CD4-positive, alpha-beta memory T cell (primary cell): ENCODE data around the gene ATP8A2. TPM values are rescaled to one million over a fixed set of nuclear protein-coding genes. Genes with fewer than 3 reads are reported as not detected.

ENCODE experiments used
- CTCF ChIA-PET: fragments of 350-600 bp; sonication (Branson Sonifier 250); formaldehyde crosslinking; loops from one replicate; lab custom pipeline; 2021; ENCODE audit warnings: inconsistent platforms; ENCODE audit not compliant: partially characterized antibody; lab: Charles Lee
- POLR2A ChIA-PET: fragments of 350-600 bp; sonication (Branson Sonifier 250); formaldehyde crosslinking; loops from one replicate; lab custom pipeline; 2021; ENCODE audit not compliant: partially characterized antibody; lab: Charles Lee
- DNase-seq, 5 donors: peaks; one replicate each; pipeline versions ENCODE4 v3.0.0 to v3.0.0-alpha.2; 2020 to 2022; ENCODE audit warnings: mixed read lengths in 1 of 5
- H3K27ac ChIP-seq: one replicate; pipeline ENCODE4 v1.7.0; 2013; ENCODE audit warnings: low read depth, low read length
- H3K27me3 ChIP-seq: 2 replicates; pipeline ENCODE4 v1.7.0; 2013; ENCODE audit warnings: mild to moderate bottlenecking, low read length, moderate library complexity; ENCODE audit not compliant: insufficient read depth
- H3K36me3 ChIP-seq: 2 replicates; pipeline ENCODE4 v1.7.0; 2013; ENCODE audit warnings: mild to moderate bottlenecking, low read length, moderate library complexity; ENCODE audit not compliant: insufficient read depth
- H3K4me1 ChIP-seq: 2 replicates; pipeline ENCODE4 v1.7.0; 2013; ENCODE audit warnings: mild to moderate bottlenecking, low read length, moderate library complexity; ENCODE audit not compliant: insufficient read depth
- H3K4me3 ChIP-seq, 2 donors: one replicate each; pipeline ENCODE4 v1.7.0; 2013; ENCODE audit warnings: low read length in 2 of 2, mild to moderate bottlenecking in 1 of 2
- H3K9me3 ChIP-seq, 2 donors: one replicate each; pipeline ENCODE4 v1.7.0; 2013; ENCODE audit warnings: low read length in 2 of 2, control low read depth in 1 of 2; ENCODE audit not compliant: control insufficient read depth in 1 of 2
- H3K27ac Mint-ChIP-seq, 7 donors: one replicate each; pipeline ENCODE4 v1.8.0; 2020 to 2021; ENCODE audit warnings: mixed read lengths in 7 of 7, mild to moderate bottlenecking in 6 of 7, inconsistent platforms in 3 of 7, moderate library complexity in 3 of 7
- H3K27me3 Mint-ChIP-seq, 2 donors: one replicate each; pipeline ENCODE4 v1.8.0; 2020 to 2021; ENCODE audit warnings: mixed read lengths in 2 of 2
- H3K36me3 Mint-ChIP-seq, 2 donors: one replicate each; pipeline ENCODE4 v1.8.0; 2020 to 2021; ENCODE audit warnings: mixed read lengths in 2 of 2, inconsistent platforms in 1 of 2, mild to moderate bottlenecking in 1 of 2
- H3K4me1 Mint-ChIP-seq, 4 donors: one replicate each; pipeline ENCODE4 v1.8.0; 2020 to 2021; ENCODE audit warnings: mixed read lengths in 4 of 4, mild to moderate bottlenecking in 1 of 4
- H3K4me3 Mint-ChIP-seq, 8 donors: one replicate each; pipeline ENCODE4 v1.8.0; 2020 to 2021; ENCODE audit warnings: mixed read lengths in 8 of 8, mild to moderate bottlenecking in 7 of 8, moderate library complexity in 6 of 8, inconsistent platforms in 3 of 8
- H3K9me3 Mint-ChIP-seq, 8 donors: one replicate each; pipeline ENCODE4 v1.8.0; 2020 to 2021; ENCODE audit warnings: mixed read lengths in 8 of 8, mild to moderate bottlenecking in 5 of 8, inconsistent platforms in 3 of 8, moderate library complexity in 1 of 8
- intact Hi-C: fragments of 100-400 bp; cut with micrococcal nuclease; formaldehyde crosslinking; loops from one replicate; pipeline ENCODE4 v1.15.1; 2023
- polyA plus RNA-seq, 2 donors: library from polyadenylated mRNA; unstranded; fragments of 300-500 nt; fragmentation: Illumina TruSeq; gene quantifications; one replicate each; pipeline ENCODE4 v1.2.3, GENCODE V29; 2021
- total RNA-seq, 2 experiments: library from RNA; stranded (reverse); gene quantifications; one replicate each; pipeline ENCODE4 v1.2.3, GENCODE V29; 2021

ATP8A2 gene
- total and polyA plus RNA-seq, 4 experiments from 2014 or later = 0.36 to 0.93 (median 0.67) TPM

DNA sequence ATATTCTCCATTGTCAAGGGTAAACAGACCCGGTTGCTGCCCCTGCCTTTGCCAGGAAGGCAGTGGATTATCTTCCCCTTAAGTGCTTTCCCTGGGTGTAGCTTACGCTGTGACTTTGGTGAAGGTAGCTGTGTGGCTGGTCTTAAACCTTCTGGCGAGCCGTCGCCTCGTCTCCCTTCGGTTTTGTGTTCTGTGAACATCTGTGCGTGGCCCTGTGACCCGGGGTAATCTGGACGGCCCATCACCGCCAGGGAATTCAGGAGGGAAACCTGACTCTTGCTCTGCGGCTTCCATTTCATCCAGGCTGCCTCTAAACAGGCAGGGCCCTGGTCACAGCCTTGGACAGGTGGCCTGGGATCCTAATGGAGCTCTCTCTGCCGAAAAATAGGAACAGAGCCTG lies 601.3 kb downstream of the ATP8A2 start:
- ChIA-PET POLR2A (interaction anchor here (0.7 to 2.2 kb wide), 5 partner anchors 14 to 69 kb away, joined by 3 to 13 read pairs (median 4); no protein-coding TSS in a partner anchor), CTCF (interaction anchor here (1.6 kb wide), 1 partner anchor 34 kb away, joined by 3 read pairs; no protein-coding TSS in a partner anchor)
- DNase-seq = no peak
- no peaks in the 10 kb centered on the region for H3K27me3 Mint-ChIP-seq
- peak overlapping the region; percentile 14 for H3K27ac ChIP-seq
- H3K36me3 Mint-ChIP-seq = no peaks in the 10 kb centered on the region
- intact Hi-C loops = loop anchor here (2.0 to 5.0 kb wide), 3 partner anchors 40 to 141 kb away; no protein-coding TSS in a partner anchor
- peak overlapping the region in 7 of 8 donors; percentile 61 to 90 (median 81) for H3K4me3 Mint-ChIP-seq
- H3K4me3 ChIP-seq = peak overlapping the region in 1 of 2 donors; percentile 35
- peak overlapping the region; percentile 73 to 96 (median 91) for H3K27ac Mint-ChIP-seq
- peaks cover 50 to 76% (median 61%) of the 10 kb centered on the region in 4 donors for H3K4me1 Mint-ChIP-seq
- H3K4me1 ChIP-seq = peaks cover 61% of the 10 kb centered on the region
- no peaks in the 10 kb centered on the region for H3K36me3 ChIP-seq
- H3K9me3 Mint-ChIP-seq = peaks cover 0 to 3% (median 0%) of the 10 kb centered on the region in 8 donors
- H3K9me3 ChIP-seq = no peaks in the 10 kb centered on the region
- H3K27me3 ChIP-seq = no peaks in the 10 kb centered on the region

DNA sequence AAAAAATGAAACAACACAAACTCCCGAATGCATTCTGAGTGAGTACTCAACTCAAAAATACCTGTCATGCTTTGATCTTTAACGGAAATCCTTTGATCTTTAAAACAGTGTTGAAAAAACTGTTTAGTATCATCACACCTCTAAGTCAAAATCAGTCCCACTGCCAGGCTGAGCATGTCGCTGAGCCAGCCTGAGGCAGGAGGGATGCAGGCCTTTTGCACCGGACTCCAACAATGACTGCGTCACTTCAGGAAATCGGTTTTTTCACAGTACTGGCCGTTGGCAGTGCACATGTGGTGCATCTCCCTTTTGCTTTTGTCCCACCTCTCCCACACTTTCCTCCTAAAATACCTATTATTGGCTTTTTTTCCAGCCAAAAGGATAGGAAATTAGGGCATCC lies 601.8 kb downstream of the ATP8A2 start:
- POLR2A ChIA-PET = interaction anchor here (0.7 to 2.2 kb wide), 5 partner anchors 15 to 70 kb away, joined by 3 to 13 read pairs (median 4); no protein-coding TSS in a partner anchor
- Mint-ChIP-seq H3K4me1 (peaks cover 50 to 76% (median 61%) of the 10 kb centered on the region in 4 donors), H3K9me3 (peaks cover 0 to 3% (median 0%) of the 10 kb centered on the region in 8 donors), H3K27me3 (no peaks in the 10 kb centered on the region), H3K4me3 (peak overlapping the region; percentile 42 to 90 (median 78)), H3K27ac (peak overlapping the region; percentile 73 to 96 (median 91)), H3K36me3 (no peaks in the 10 kb centered on the region)
- H3K36me3 ChIP-seq = no peaks in the 10 kb centered on the region
- H3K4me1 ChIP-seq = peaks cover 61% of the 10 kb centered on the region
- CTCF ChIA-PET = interaction anchor here (1.6 kb wide), 1 partner anchor 34 kb away, joined by 3 read pairs; no protein-coding TSS in a partner anchor
- H3K27me3 ChIP-seq = no peaks in the 10 kb centered on the region
- H3K9me3 ChIP-seq = no peaks in the 10 kb centered on the region
- intact Hi-C loops = loop anchor here (2.0 to 5.0 kb wide), 3 partner anchors 39 to 141 kb away; no protein-coding TSS in a partner anchor
- peak; percentile 49 to 59 (median 55) for DNase-seq
- H3K4me3 ChIP-seq = peak overlapping the region in 1 of 2 donors; percentile 35
- H3K27ac ChIP-seq = peak overlapping the region; percentile 14

DNA sequence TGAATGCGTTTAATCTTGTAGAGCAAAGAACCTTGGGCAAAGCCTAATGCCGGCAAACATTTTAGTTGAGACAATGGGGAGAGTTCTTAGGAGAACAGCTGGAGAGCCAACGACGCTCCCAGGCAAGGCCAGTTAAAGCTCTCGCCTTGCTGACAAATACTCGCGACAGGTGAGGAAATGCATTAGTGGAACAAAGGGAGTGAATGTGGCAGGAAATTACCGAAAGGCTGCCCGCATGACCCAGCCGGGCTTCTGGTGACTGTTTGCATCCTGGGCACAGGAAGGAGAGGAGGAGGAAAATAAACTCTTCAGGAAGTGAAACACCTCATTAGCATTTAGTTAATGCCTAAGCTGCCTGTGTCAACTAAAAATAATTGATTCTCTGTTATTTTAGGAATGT lies 605.4 kb downstream of the ATP8A2 start:
- intact Hi-C loops = no loop called here
- no peaks in the 10 kb centered on the region for H3K27me3 Mint-ChIP-seq
- no peak for DNase-seq
- H3K4me1 ChIP-seq = peaks cover 41% of the 10 kb centered on the region
- peaks cover 32 to 47% (median 40%) of the 10 kb centered on the region in 4 donors for H3K4me1 Mint-ChIP-seq
- ChIA-PET POLR2A (no interaction called here), CTCF (no interaction called here)
- H3K9me3 Mint-ChIP-seq = peaks cover 0 to 3% (median 0%) of the 10 kb centered on the region in 8 donors
- H3K27ac ChIP-seq = no peak overlapping the region
- no peaks in the 10 kb centered on the region for H3K36me3 Mint-ChIP-seq
- no peak overlapping the region for H3K4me3 ChIP-seq
- no peaks in the 10 kb centered on the region for H3K36me3 ChIP-seq
- H3K9me3 ChIP-seq = no peaks in the 10 kb centered on the region
- no peaks in the 10 kb centered on the region for H3K27me3 ChIP-seq
- H3K4me3 Mint-ChIP-seq = peak overlapping the region in 7 of 8 donors; percentile 36 to 83 (median 52)
- peak overlapping the region in 6 of 7 donors; percentile 39 to 85 (median 64) for H3K27ac Mint-ChIP-seq

DNA sequence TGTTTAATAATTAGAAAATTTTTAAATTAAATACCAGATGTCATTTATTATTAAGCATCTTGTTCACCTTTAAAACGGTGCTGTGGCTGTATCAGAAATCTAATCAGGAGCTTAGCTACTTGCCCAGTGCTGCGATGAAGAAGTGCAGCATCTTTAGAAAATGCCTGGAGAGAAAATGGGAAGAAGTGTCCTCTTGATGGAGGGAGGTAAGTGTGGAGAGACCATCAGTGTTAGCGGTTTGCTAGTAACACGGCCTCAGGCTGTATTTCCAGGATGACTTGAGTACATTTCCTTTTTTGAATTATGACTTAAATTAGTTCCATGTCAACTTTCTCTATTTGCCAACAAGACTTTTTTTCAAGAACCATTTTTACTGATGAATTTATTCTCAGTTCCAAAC lies 605.9 kb downstream of the ATP8A2 start:
- Mint-ChIP-seq H3K4me3 (no peak overlapping the region), H3K27ac (peak overlapping the region in 1 of 7 donors; percentile 61), H3K4me1 (peaks cover 27 to 42% (median 36%) of the 10 kb centered on the region in 4 donors), H3K9me3 (peaks cover 0 to 3% (median 0%) of the 10 kb centered on the region in 8 donors), H3K27me3 (no peaks in the 10 kb centered on the region), H3K36me3 (no peaks in the 10 kb centered on the region)
- peaks cover 37% of the 10 kb centered on the region for H3K4me1 ChIP-seq
- no peak overlapping the region for H3K4me3 ChIP-seq
- H3K27ac ChIP-seq = no peak overlapping the region
- POLR2A ChIA-PET = no interaction called here
- H3K9me3 ChIP-seq = no peaks in the 10 kb centered on the region
- CTCF ChIA-PET = no interaction called here
- intact Hi-C loops = no loop called here
- no peaks in the 10 kb centered on the region for H3K36me3 ChIP-seq
- no peaks in the 10 kb centered on the region for H3K27me3 ChIP-seq
- DNase-seq = no peak

DNA sequence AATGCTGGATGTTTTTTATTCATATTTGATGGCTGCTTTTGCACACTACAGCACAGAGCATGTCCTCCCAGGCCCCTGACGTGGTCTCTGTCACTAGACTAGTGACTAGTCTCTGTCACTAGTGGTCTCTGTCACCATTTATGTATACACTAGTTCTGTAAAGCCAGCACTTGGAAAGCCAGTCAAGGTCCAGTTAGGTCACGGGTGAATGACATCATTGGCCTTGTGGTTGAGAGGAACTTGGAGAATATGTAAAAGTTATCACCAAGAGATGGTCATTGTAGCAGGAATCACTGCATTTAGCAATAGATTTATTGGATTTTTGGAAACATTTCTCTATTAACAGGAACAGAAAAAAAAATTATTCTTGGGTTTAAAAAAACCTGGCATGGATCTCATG lies 607.2 kb downstream of the ATP8A2 start:
- no peak overlapping the region for H3K4me3 ChIP-seq
- Mint-ChIP-seq H3K9me3 (peaks cover 0 to 2% (median 0%) of the 10 kb centered on the region in 8 donors), H3K36me3 (no peaks in the 10 kb centered on the region), H3K27me3 (no peaks in the 10 kb centered on the region), H3K4me3 (no peak overlapping the region), H3K4me1 (peaks cover 17 to 29% (median 24%) of the 10 kb centered on the region in 4 donors), H3K27ac (no peak overlapping the region)
- DNase-seq = no peak
- no peaks in the 10 kb centered on the region for H3K36me3 ChIP-seq
- no peaks in the 10 kb centered on the region for H3K9me3 ChIP-seq
- intact Hi-C loops = no loop called here
- CTCF ChIA-PET = no interaction called here
- POLR2A ChIA-PET = no interaction called here
- H3K4me1 ChIP-seq = peaks cover 24% of the 10 kb centered on the region
- no peaks in the 10 kb centered on the region for H3K27me3 ChIP-seq
- H3K27ac ChIP-seq = no peak overlapping the region

DNA sequence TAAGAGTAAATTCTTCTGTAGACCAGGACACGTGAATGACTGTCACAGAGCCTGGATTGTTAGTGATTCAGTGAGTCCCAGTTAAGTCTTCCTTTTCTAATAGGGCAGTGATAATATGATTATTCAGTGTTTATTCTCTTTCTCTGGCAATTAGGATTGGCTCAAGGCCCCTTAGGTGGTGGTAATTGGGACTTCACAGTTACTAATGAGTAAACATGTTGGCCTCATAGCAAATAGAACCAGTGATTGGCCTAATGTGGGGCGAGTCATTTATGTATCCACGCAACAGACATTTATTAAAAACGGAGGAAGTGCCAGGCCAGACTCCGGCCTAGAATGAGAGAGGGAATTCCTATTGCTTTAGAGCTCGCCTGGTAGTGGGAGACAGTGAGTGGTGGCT lies 607.6 kb downstream of the ATP8A2 start:
- Histone ChIP-seq H3K4me3 (no peak overlapping the region), H3K36me3 (no peaks in the 10 kb centered on the region), H3K9me3 (no peaks in the 10 kb centered on the region), H3K4me1 (peaks cover 20% of the 10 kb centered on the region), H3K27ac (no peak overlapping the region), H3K27me3 (no peaks in the 10 kb centered on the region)
- DNase-seq = no peak
- H3K9me3 Mint-ChIP-seq = peaks cover 0 to 2% (median 0%) of the 10 kb centered on the region in 8 donors
- H3K4me1 Mint-ChIP-seq = peaks cover 13 to 25% (median 20%) of the 10 kb centered on the region in 4 donors
- no peaks in the 10 kb centered on the region for H3K36me3 Mint-ChIP-seq
- no peak overlapping the region for H3K4me3 Mint-ChIP-seq
- POLR2A ChIA-PET = no interaction called here
- no peak overlapping the region for H3K27ac Mint-ChIP-seq
- CTCF ChIA-PET = no interaction called here
- intact Hi-C loops = no loop called here
- H3K27me3 Mint-ChIP-seq = no peaks in the 10 kb centered on the region

DNA sequence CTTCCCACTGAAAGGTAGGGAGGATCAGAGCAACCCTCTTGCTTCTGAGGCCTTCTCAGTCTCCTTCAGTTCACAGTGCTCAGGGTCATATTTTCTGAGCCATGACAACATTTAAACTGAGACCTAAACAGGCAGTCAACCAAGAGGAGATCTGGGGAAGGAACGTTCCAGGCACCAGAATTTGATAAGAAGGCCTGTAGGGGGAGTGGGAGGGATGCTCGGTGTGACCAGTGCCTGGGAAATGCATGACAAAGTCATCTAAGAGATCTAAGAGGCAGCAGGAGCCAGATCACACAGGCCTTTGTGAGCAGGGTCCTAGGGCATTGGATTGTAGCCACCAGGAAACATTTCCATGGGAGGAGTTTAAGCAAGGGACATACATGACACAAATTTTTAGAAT lies 608.5 kb downstream of the ATP8A2 start:
- H3K9me3 Mint-ChIP-seq = peaks cover 0 to 2% (median 0%) of the 10 kb centered on the region in 8 donors
- POLR2A ChIA-PET = no interaction called here
- Histone ChIP-seq H3K27me3 (no peaks in the 10 kb centered on the region), H3K27ac (no peak overlapping the region), H3K4me1 (peaks cover 12% of the 10 kb centered on the region), H3K4me3 (no peak overlapping the region), H3K9me3 (no peaks in the 10 kb centered on the region), H3K36me3 (no peaks in the 10 kb centered on the region)
- H3K27me3 Mint-ChIP-seq = no peaks in the 10 kb centered on the region
- no peak overlapping the region for H3K27ac Mint-ChIP-seq
- H3K36me3 Mint-ChIP-seq = no peaks in the 10 kb centered on the region
- intact Hi-C loops = no loop called here
- H3K4me3 Mint-ChIP-seq = no peak overlapping the region
- CTCF ChIA-PET = no interaction called here
- H3K4me1 Mint-ChIP-seq = peaks cover 7 to 17% (median 12%) of the 10 kb centered on the region in 4 donors
- no peak for DNase-seq
